ENCODE data around the gene VAT1. TPM values are rescaled to one million over a fixed set of nuclear protein-coding genes. Genes with fewer than 3 reads are reported as not detected.
"Not testable (repeated sequence)": the region's sequence is repeated elsewhere in the genome, so short reads cannot be mapped to it uniquely, and the experiment has no call there.

VAT1 gene
- 18.4 and 18.5 TPM in 2 replicates for total RNA-seq

GRCh38 chr17:43021741-43022512, at the start of gene VAT1:
Gene VAT1 (minus strand): TSS chr17:43022385. CDS start chr17:43022322, 63 bp downstream.
- intact Hi-C loops (cut with micrococcal nuclease), result loop anchor here (2.0 to 5.0 kb wide), 2 partner anchors 41 to 345 kb away; partner anchors contain the start of genes PLEKHH3, PTGES3L and RUNDC1

GRCh38 chr17:43070872-43071271, 48.7 kb upstream of the VAT1 start:
- intact Hi-C loops (cut with micrococcal nuclease), result no loop called here

- intact Hi-C loops (cut with micrococcal nuclease), result no loop called here
These were observed 48.1 kb upstream of the VAT1 start for GRCh38 chr17:43070257-43070656.

- intact Hi-C loops (cut with micrococcal nuclease), result no loop called here
These were observed 47.2 kb upstream of the VAT1 start for GRCh38 chr17:43069368-43069898.

GRCh38 chr17:43068570-43069367, 46.6 kb upstream of the VAT1 start:
- intact Hi-C loops (cut with micrococcal nuclease), result no loop called here

- intact Hi-C loops (cut with micrococcal nuclease), result no loop called here
These were observed 40.9 kb upstream of the VAT1 start for GRCh38 chr17:43062984-43063638.

GRCh38 chr17:43056051-43056450, 33.9 kb upstream of the VAT1 start:
- intact Hi-C loops (cut with micrococcal nuclease), result no loop called here

GRCh38 chr17:43053008-43053407, 30.8 kb upstream of the VAT1 start:
- intact Hi-C loops (cut with micrococcal nuclease), result not testable (repeated sequence)

- intact Hi-C loops (cut with micrococcal nuclease), result no loop called here
These were observed 29.8 kb upstream of the VAT1 start for GRCh38 chr17:43051969-43052368.

- intact Hi-C loops (cut with micrococcal nuclease), result no loop called here
These were observed 21.8 kb upstream of the VAT1 start for GRCh38 chr17:43044024-43044423.

- intact Hi-C loops (cut with micrococcal nuclease), result no loop called here
These were observed 21.1 kb upstream of the VAT1 start for GRCh38 chr17:43043307-43043706.

GRCh38 chr17:43042025-43042628, 19.9 kb upstream of the VAT1 start:
- intact Hi-C loops (cut with micrococcal nuclease), result no loop called here

- intact Hi-C loops (cut with micrococcal nuclease), result no loop called here
These were observed 18.5 kb upstream of the VAT1 start for GRCh38 chr17:43040655-43041054.

GRCh38 chr17:43039646-43040045, 17.5 kb upstream of the VAT1 start:
- intact Hi-C loops (cut with micrococcal nuclease), result no loop called here

- intact Hi-C loops (cut with micrococcal nuclease), result no loop called here
These were observed 12.7 kb upstream of the VAT1 start for GRCh38 chr17:43034894-43035293.

GRCh38 chr17:43033948-43034881, 12.0 kb upstream of the VAT1 start:
- intact Hi-C loops (cut with micrococcal nuclease), result no loop called here

GRCh38 chr17:43031666-43032065, 9.5 kb upstream of the VAT1 start:
- intact Hi-C loops (cut with micrococcal nuclease), result no loop called here

GRCh38 chr17:43030137-43030767, 8.1 kb upstream of the VAT1 start:
- intact Hi-C loops (cut with micrococcal nuclease), result no loop called here

GRCh38 chr17:43028221-43028861, 6.2 kb upstream of the VAT1 start:
- intact Hi-C loops (cut with micrococcal nuclease), result loop anchor here (5.0 kb wide), 1 partner anchor 309 kb away; no protein-coding TSS in a partner anchor
